Tongue (tissue), 2 donors: ENCODE results near the gene TREM1. TPM values are rescaled to one million over a fixed set of nuclear protein-coding genes. Genes with fewer than 3 reads are reported as not detected.
"Not testable (repeated sequence)": the region's sequence is repeated elsewhere in the genome, so short reads cannot be mapped to it uniquely, and the experiment has no call there.

Experiments
- DNase-seq: peaks from one replicate; pipeline ENCODE4 v3.0.0-alpha.2; 2015
- total RNA-seq: library from RNA; depleted of rRNA; stranded (reverse); fragments of >200 nt; gene quantifications from one replicate; pipeline ENCODE4 v1.2.3, GENCODE V29; 2014

The TREM1 gene
- total RNA-seq = 1.7 TPM

DNA sequence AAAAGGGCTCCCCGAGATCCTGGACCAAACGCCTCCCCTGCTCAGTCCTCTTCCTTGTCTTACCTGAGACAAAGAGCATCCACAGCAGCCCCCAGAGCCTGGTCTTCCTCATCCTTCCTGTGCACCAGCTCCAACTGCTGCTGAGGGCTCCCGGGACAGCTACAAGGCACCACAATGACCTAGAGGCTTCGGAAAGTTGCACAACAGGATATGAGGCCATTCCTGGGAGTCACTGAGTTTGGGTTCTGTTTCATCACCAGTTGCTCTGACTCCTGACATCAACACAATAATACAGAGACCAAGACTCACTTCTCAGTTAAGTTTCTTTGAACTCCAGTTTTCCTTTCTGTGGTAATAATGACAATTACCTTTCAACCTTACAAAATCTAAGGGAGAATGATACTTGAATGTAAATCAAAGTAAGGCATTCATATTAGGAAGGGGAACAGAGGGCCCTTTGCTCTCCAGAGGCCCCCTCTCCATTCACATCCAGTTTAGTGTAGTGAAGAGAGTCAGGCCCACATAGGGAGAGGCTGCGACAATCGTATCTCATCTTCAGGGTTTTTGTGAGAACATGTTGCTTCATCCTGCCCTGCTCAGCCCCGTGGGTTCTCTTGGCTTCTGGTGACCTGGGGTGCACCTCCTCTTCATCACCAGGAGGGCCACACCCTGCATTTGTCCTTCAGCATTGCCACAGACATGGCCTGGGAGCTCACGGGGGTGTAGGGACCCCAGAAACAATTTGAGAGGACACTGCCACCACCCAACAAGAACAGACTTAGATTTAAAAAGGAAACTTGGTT is at the start of gene TREM1:
Gene TREM1, minus strand, starts transcription at position 139 of the 803 bp plus-strand sequence. Its CDS starts 27 bp downstream, at position 112.
- peak; percentile 17 for DNase-seq

DNA sequence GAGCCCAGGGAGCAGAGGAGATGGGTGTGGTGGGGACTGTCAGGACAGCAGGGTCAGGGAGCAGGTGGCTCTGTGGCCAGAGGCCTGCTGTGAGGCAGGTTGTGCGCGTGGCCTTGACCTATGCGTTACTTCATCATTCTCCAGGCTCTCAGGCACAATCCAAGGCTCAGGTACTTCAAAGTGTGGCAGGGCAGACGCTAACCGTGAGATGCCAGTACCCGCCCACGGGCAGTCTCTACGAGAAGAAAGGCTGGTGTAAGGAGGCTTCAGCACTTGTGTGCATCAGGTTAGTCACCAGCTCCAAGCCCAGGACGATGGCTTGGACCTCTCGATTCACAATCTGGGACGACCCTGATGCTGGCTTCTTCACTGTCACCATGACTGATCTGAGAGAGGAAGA is 49.5 kb upstream of the TREM1 start:
- DNase-seq = no peak

DNA sequence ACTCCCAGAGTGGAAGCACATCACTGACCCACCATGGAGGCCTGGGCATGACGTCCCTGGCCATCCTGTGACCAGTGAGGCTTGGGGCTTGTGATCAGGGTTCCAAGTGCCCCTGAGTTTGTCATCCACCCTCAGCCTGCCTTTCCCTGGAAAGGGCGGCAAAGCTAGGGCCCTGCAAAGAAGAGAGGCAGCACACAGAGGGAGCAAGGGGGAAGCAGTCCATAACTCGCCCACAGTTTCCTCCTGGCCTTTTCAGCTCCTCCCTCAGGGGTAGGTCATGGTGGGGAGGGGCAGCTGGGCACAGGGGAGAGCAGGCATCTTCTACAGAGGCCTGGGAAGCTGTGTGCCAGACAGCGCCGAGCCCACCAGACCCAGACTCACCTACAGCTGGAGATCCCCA is 48.8 kb upstream of the TREM1 start, which contains the start of gene NCR2:
Gene NCR2, plus strand, starts transcription at position 313 of the 400 bp plus-strand sequence. CDS start 269 bp downstream, outside the sequence.
- DNase-seq = no peak

DNA sequence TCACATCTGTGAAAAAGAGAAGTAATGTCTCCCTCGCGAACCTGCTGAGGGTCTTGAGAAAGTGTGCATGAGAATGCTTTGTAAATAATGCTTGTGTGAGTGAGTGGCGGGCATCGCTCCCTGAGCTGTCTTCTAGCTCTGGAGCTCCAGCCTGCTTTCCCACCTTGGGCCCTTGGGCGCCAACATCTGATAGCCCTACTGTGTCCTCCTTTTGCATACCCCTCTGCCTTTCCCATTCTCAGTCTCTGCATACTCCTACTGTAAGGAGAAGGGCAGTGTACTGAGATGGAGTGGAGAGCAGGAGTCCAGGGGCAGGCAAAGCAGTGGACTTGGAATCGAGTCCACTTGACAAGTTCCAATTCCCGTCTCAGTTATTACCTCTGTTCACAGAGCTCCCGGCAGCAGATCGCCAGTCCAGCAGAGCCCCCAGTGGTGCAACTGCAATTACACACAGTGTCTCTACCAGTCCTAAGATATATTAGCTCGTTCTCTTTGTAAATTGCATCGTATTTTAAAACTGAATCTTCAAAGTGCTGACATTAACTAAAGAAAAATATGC is 48.1 kb upstream of the TREM1 start:
- peak; percentile 21 for DNase-seq

DNA sequence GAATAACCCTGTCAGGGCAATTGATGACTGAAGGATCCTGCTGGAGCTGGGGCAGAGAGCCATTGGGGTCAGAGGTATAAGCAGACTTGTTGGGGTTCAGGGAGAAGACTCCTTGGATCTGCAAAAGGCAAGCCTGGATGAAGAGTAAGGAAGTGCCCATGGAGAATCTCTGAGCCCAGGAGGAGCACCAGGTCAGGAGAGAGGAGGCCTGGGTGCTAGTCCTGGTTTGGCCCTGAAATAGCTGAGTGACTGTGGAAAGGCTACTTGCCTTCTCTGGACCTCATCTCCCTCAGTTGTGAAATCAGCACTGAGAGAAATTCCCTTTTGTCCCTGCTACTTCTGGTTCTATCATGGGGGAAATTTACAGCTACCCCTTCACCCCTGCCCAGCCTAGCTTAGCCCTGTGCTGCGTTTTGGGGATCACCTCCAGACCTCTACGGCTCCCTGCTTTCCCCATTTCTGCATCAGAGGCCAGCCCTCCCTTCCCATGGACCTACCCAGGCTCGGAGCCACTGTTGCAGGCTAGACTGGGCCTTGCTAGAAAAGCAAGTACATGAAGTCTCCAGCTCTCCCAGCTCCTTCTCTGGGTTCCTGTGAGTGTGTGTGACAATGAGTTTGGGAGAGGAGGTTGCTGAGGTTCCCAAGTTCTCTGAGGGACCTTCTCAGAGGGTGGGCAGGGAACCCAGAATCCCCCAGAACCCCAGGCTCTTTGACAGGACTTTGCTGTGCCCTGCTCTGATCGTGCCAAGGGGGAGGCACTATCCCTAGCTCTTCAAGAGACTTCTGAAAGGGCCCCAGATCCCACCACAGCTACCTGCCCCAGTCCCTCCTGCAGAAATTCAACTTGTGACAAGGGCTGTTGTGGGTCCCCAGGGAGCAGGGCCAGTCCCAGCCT is 46.6 kb upstream of the TREM1 start:
- DNase-seq = no peak

DNA sequence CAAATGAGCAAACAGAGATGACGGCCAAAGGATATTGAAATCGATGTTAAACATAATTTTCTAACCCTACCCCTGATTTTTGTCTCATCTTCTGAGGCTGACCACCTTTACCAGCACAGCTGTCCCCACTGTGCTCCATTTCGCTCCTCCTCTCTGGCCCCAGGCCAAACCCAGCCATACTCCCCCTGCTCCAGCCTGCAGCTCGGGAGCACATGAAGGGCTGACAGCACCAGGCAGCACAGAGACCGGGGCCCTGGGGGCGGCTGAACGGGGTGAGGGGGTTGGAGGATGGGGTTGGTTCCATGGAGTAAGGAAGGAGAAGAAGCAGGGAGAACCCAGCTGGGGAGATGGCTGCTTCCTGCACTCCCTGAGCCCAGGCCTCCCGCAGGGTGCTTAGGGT is 45.8 kb upstream of the TREM1 start:
- DNase-seq = peak; percentile 32

DNA sequence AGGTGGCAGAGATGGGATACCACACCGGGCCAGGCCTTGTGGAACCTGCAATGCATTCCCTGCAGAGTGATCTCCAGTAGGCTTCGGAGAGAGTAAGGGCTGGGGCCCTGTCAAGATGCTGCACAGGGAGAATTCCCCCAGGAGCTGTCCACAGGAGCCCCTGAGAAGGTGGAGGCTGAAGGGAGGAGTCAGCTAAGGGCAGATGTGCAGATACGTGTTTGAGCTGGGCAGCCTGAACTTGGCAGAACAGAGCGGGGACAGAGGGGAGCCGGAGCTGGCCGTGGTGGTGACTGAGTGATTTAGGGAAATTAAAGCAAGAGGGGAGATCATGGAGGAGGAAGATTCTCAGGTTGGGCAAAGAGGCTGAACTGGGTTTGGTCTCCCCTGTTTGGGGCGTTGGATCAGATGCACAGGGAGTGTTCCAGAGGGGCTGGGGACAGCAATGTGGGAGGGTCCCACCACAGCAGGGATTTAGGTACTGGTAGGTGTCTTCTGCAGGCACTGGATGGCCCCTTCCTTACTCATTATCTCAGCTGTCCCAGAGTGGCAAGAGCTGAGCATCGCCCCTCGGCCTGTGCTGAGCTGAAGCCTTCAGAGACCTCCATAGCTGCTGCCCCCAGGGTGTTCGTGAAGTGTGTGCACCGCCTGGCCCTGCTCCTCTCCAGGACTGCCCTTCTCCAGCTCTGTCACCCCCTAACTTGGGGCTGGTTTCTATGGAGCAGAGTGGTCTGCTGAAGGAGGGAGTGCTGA is 45.1 kb upstream of the TREM1 start:
- DNase-seq = no peak

DNA sequence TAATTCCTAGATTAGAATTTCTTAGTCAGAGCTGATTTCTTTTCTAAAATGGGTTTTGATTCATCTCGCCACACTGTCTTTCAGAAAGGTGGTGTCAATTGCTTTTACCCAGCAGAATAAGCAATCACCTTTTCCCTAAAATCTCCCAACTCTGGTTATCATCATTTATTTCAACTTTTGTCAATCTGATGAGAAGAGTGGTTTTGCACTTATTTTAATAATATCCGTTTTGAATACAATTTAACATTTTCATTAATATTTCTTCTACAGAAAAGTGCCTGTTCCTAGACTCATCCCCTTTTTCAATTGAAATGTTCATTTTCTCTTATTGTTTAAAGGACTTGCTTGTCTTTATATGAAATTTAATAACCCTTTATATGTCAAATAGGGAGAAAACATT is 40.7 kb upstream of the TREM1 start:
- no peak for DNase-seq

DNA sequence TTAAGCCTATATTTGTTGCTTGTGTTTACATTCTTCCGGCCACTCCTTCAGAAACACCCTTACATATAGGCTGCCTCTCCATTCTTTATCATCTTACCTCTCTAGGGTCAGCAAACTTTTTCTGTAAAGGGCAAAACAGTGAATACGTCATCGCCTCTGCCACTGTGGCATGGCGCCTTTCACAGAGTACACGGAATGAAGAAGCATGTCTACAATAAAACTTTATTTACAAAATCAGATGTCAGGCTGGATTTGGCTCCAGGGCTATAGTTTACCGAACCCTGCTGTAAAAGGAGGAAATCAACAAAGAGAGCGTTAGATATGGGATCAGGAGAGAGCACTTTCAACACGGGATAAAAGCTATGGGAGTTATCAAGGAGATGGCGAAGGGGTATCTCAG is 39.6 kb upstream of the TREM1 start:
- no peak for DNase-seq

DNA sequence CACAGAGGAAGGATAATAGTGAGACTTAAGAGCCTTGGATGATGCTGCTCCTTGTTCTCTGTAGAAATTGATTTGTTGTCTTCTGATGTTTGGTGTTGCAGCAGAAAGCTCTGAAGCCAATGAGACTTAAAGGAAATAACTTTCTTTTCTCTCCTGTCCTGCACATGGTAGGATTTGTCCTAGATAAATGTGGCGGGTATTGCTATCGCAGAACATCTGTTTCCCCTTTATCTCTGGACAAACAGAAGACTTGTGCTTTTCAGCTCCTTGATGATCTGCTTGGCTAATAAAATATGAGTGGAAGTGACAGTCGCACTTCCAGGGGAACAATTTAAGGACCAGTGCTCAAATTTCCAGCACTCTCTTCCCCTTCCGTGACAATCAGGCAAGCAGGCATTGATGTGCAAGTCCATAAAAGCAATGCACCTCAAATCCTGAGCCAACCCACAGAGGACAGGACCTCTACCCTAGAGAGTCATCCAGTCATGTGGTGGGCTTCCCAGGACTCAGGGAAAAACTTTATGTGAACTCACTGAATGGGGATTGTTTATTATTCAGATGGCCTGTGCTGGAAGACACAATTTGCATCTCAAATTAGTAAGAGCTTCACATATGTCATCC is 39.1 kb upstream of the TREM1 start:
- DNase-seq = no peak

DNA sequence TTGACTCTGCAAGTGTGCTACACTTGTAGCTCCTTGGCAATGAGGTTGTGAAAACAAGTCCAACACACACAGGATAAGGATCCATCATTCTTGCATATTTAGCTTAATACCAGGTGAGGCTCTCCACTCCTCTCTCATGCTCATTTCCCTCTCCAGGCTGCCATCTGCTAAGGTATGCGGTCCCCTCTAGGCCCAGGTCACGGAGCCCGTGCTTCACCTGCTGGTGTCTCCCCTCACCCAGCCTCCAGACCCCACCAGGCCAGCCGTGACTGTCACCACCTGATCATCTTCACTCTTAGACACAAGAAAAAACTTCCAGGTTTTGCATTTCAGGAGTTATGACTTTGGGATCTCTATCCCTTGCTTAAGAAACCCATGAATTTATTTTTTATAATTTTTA is 34.7 kb upstream of the TREM1 start:
- DNase-seq = no peak

DNA sequence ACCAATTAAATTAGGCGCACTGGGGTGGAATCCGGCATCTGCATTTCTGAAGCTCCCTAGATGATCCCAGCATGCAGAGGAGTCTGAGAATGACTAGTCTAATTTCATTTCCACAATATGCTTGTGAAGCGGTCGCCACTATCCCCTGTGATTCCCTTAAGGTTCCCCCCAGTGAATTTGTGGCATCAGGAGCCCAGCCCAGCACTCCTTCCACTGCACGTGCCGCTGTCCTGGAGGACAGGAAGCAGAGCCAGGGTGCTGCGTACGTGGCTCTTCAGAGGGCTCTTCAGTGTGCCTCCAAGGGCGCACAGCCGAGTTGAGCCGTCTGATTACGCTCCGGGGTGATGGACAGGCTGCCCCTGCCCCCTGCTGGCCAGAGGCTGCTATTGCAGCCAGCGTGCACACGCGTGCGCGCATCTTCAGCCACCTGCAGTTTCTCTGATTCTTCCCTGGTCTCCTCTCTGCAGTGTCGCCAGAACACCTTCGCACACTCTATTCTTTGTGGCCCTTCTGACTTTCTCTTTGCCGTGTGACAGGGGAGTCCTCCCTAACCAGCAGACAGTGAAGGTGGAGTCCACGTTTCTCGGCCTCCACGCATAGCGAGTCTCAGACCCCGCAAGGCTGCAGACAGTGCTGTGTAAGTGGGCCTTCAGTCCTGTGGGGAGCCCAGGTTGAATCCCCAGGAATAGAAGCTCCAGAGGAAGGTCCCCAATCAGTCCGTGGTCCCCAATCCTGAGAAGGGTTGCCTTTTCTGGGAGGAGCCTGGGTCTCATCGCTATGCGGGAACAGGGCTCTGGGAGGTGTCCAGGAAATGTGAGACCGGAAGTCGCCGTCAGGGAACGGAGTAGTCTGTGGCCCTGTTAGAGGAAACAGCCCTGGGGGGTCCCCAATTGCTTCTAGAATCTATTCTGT is 32.4 kb upstream of the TREM1 start:
- DNase-seq = peak; percentile 88

DNA sequence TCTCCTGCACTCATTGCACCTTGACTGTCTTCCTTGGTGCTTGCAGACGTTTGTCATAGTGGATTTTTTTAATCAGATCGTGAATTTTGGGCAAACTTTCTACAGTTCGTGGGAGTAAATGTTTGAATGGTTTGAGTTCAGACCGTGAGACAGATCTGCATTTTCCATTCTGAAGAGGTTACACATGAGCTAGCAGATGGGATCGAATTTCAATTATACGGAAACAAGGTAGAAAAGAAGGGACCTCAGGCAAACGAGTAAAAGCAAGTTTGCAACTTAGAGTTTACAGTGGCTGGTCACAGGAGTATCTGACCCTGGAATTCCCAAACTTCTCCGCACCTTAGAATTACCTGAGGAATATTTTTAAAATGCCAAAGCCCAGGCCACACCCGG is 31.8 kb upstream of the TREM1 start:
- no peak for DNase-seq

DNA sequence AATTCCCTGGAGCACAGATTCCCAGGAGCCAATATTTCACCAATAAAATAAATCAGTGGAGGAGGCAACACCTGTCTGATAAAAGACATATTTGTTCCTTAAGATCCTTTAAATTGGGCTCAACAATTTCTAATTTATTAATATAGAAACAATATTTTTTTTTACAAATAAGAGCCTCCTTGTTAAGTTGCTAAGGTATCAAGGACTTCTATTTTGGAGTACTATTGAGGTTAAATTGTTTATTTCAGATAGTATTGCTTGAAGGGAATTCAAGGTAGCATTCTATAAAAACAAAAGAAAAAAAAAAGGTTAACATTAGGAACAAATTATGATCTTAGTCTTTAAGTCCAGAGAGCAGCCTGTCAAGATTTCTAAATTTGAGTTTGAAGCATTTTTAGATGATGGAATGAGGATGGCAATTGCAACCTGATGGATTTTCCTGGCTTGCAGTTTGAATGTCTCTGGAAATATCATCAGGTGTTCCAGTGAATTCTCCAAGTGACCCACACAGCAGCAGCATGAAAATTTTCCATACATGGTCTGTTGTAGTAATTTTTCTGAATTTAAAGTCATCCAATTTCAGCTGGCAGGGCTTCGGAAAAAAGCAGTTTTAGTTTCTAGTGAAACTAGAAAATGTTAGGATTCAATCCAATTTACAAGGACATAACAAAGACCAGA is 29.6 kb upstream of the TREM1 start:
- peak; percentile 27 for DNase-seq

DNA sequence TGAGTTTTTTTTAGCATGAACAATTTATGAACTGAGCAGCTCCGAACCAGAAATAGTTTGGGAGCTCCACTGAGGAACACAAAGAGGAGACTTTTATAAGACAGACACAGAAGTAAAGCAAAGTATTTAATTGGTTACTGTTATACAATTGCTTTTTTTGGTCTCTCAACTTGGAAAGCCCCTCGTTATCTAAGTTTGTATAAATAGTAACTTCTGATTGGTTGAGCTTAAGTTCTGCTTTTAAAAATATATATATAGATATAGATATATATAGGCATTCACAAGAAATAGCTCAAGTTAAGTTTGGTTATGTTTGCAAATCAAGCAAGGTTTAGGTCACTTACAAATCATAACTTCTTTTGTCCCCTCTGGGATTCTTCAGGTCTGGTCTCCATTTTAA is 28.7 kb upstream of the TREM1 start:
- no peak for DNase-seq

DNA sequence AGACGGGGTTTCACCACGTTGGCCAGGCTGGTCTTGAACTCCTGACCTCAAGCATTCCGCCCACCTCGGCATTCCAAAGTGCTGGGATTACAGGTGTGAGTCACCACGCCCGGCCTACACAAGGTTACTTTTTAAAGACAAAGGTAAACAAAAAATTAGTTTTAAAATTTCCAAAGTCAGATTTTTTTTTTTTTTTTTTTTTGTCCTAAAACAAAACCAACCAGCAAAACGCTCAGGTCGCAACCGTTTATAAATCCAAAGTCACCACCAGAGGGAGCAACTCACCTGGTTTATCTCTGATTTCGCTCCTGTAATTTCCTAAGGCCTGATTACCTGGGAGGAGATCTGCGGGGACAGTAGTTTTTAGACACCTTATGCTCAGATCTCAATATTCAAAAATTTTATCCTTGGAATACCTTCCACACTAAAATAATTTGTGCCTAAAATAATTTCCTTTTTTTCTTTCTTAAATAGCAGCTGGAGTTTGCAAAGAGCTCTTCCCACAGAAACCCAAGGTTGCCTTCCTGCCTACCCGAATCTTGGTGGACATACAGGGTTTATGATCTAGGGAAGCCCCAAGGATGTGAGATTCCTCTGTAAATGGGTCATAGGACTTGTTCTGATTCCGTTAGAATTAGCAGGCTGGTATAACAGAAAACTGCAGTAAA is 19.8 kb upstream of the TREM1 start:
- peak; percentile 80 for DNase-seq

DNA sequence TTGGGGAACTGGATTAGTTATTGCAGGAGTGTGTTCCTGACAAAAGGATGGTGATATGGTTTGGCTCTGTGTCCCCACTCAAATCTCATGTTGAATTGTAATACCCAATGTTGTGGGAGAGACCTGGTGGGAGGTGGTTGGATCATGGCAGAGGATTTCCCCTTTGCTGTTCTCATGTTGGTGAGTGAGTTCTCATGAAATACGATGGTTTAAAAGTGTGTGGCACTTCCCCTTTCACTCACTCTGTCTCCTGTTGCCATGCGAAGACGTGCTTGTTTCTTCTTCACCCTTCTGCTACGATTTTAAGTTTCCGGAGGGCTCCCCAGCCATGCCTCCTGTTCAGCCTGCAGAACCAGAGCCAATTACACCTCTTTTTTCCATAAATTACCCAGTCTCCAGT is 16.2 kb upstream of the TREM1 start:
- no peak for DNase-seq

DNA sequence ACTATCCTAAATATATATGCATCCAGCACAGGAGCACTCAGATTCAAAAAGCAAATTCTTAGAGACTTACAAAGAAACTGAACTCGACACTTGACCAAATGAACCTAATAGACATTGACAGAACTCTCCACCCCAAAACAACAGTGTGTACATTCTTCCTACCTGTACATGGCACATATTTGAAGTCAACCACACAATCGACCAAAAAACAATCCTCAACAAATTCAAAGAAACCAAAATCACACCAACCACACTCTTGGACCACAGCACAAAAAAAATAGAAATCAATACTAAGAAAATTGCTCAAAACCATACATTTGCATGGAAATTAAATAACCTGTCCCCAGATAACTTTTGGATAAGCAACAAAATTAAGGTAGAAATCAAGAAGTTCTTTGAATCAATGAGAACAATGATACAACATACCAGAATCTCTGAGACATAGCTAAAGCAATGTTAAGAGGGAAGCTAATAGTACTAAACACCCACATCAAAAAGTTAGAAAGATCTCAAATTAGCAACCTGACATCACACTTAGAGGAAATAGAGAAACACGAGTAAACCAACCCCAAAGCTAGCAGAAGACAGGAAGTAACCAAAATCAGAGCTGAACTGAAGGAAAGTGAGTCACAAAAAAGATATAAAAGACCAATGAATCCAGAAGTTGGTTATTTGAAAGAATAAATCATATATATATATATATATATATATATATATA is 12.5 kb upstream of the TREM1 start:
- no peak for DNase-seq

DNA sequence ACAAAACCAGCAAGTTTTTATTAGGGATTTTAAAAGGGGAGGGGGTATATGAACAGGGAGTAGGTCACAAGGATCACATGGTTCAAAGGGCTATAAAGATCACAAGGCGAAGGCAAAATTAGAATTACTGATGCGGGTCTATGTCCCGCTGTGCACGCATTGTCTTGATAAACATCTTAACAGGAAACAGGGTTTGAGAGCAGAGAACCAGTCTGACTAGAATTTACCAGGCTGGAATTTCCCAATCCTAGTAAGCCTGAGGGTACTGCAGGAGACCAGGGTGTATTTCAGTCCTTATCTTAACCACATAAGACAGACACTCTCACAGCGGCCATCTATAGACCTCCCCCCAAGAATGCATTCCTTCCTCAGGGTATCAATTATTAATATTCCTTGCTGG is 10.8 kb upstream of the TREM1 start:
- DNase-seq = not testable (repeated sequence)
